H1 (cell line): Measurements from ENCODE around the gene FRMD3. TPM values are rescaled to one million over a fixed set of nuclear protein-coding genes. Genes with fewer than 3 reads are reported as not detected.

ENCODE experiments used
- CTCF ChIA-PET: fragments of 300-600 bp; sonication (Branson Sonifier 250); formaldehyde crosslinking; loops from one replicate; lab custom pipeline; 2021; ENCODE audit not compliant: partially characterized antibody; lab: Charles Lee
- POLR2A ChIA-PET: fragments of 300-600 bp; sonication (Branson Sonifier 250); formaldehyde crosslinking; loops from one replicate; lab custom pipeline; 2021; ENCODE audit warnings: inconsistent platforms; ENCODE audit not compliant: partially characterized antibody; lab: Charles Lee
- DNase-seq, 2 experiments: peaks; one replicate each; pipeline versions ENCODE4 v3.0.0 to v3.0.0-alpha.2; 2010 to 2022; ENCODE audit warnings: low spot score in 2 of 2, low read depth in 1 of 2, mixed read lengths in 1 of 2
- FAIRE-seq: peaks from 2 replicates; lab custom pipeline; 2011; peaks lifted over from hg19 to GRCh38; lab: Jason Lieb, UNC
- H2AFZ ChIP-seq: 2 replicates; pipeline ENCODE4 v1.8.1; 2012; ENCODE audit warnings: low read length, inconsistent platforms
- H2AK5ac ChIP-seq: 2 replicates; pipeline ENCODE4 v1.6.1; 2013; ENCODE audit warnings: low read depth, low read length
- H2BK120ac ChIP-seq: replicated peaks from 2 replicates; pipeline ENCODE3; 2013; ENCODE audit warnings: low read depth, low read length, inconsistent platforms
- H2BK12ac ChIP-seq: 2 replicates; pipeline ENCODE4 v1.6.1; 2013; ENCODE audit warnings: low read depth, low read length
- H2BK15ac ChIP-seq: 2 replicates; pipeline ENCODE4 v1.6.1; 2013; ENCODE audit warnings: low read length
- H2BK20ac ChIP-seq: 2 replicates; pipeline ENCODE4 v1.6.1; 2013; ENCODE audit warnings: low read length
- H2BK5ac ChIP-seq: 2 replicates; pipeline ENCODE4 v1.6.1; 2013; ENCODE audit warnings: low read depth, low read length
- H3K14ac ChIP-seq: 2 replicates; pipeline ENCODE4 v1.6.1; 2013; ENCODE audit warnings: inconsistent platforms; ENCODE audit not compliant: insufficient read length
- H3K18ac ChIP-seq: 2 replicates; pipeline ENCODE4 v1.6.1; 2013; ENCODE audit warnings: low read length; ENCODE audit errors: extremely low read depth
- H3K23ac ChIP-seq: 2 replicates; pipeline ENCODE4 v1.6.1; 2013; ENCODE audit warnings: inconsistent platforms; ENCODE audit not compliant: insufficient read length
- H3K23me2 ChIP-seq: 2 replicates; pipeline ENCODE4 v1.6.1; 2013; ENCODE audit warnings: low read depth, low read length
- H3K27ac ChIP-seq: 2 replicates; pipeline ENCODE4 v1.6.1; 2011; ENCODE audit warnings: low read depth, low read length, inconsistent platforms
- H3K27me3 ChIP-seq, 4 experiments: replicated peaks in 1 of 4; 1 replicate in 1 of 4; 2 replicates in 3 of 4; pipeline versions ENCODE4 v1.6.1 to v1.8.1; 2011 to 2013; ENCODE audit warnings: low read length in 3 of 4, mild to moderate bottlenecking in 3 of 4, inconsistent platforms in 2 of 4, mixed read lengths in 2 of 4, moderate library complexity in 1 of 4; ENCODE audit not compliant: control insufficient read depth in 3 of 4, insufficient read depth in 3 of 4; ENCODE audit errors: extremely low read depth in 1 of 4
- H3K36me3 ChIP-seq, 4 experiments: 2 replicates each; pipeline versions ENCODE4 v1.6.1 to v1.8.1; 2011 to 2013; ENCODE audit warnings: mild to moderate bottlenecking in 4 of 4, low read length in 3 of 4, moderate library complexity in 2 of 4, control low read depth in 1 of 4, inconsistent platforms in 1 of 4; ENCODE audit not compliant: insufficient read depth in 4 of 4, control insufficient read depth in 2 of 4
- H3K4ac ChIP-seq: replicated peaks from 2 replicates; pipeline ENCODE3; 2013; ENCODE audit warnings: low read length, low read depth, mixed read lengths, inconsistent platforms; ENCODE audit not compliant: insufficient read length
- H3K4me1 ChIP-seq, 4 experiments: replicated peaks in 1 of 4; 1 replicate in 1 of 4; 2 replicates in 3 of 4; pipeline versions ENCODE4 v1.6.1 to v1.8.1; 2011 to 2013; ENCODE audit warnings: low read length in 3 of 4, inconsistent platforms in 2 of 4, mixed read lengths in 1 of 4; ENCODE audit not compliant: insufficient read depth in 4 of 4, control insufficient read depth in 3 of 4
- H3K4me2 ChIP-seq, 2 experiments: 2 replicates each; pipeline versions ENCODE4 v1.6.1 to v1.8.1; 2011 to 2013; ENCODE audit warnings: low read depth in 2 of 2, low read length in 2 of 2, control low read depth in 1 of 2, inconsistent platforms in 1 of 2, mild to moderate bottlenecking in 1 of 2; ENCODE audit not compliant: insufficient read depth in 1 of 2
- H3K4me3 ChIP-seq, 4 experiments: fragments of 200-600, 300-600 bp in 1 of 4; sonication (generic), shearing (Covaris generic), sonication (Bioruptor Twin) in 1 of 4; 2 replicates each; pipeline versions ENCODE4 v1.5.1 to v1.8.1; 2011 to 2016; ENCODE audit warnings: low read length in 4 of 4, low read depth in 3 of 4, control low read depth in 2 of 4, inconsistent platforms in 2 of 4, mild to moderate bottlenecking in 2 of 4, mixed read lengths in 1 of 4, moderate library complexity in 1 of 4; ENCODE audit not compliant: insufficient read depth in 2 of 4; ENCODE audit errors: extremely low read depth in 1 of 4
- H3K56ac ChIP-seq: replicated peaks from 2 replicates; pipeline ENCODE3; 2013; ENCODE audit warnings: low read depth, mild to moderate bottlenecking, mixed read lengths, low read length, inconsistent platforms; ENCODE audit not compliant: insufficient read length
- H3K79me1 ChIP-seq: 2 replicates; pipeline ENCODE4 v1.6.1; 2013; ENCODE audit warnings: low read depth, low read length, control low read depth
- H3K79me2 ChIP-seq, 2 experiments: 2 replicates each; pipeline versions ENCODE4 v1.6.1 to v1.8.1; 2012 to 2013; ENCODE audit warnings: low read length in 2 of 2, mild to moderate bottlenecking in 2 of 2, inconsistent platforms in 1 of 2; ENCODE audit not compliant: insufficient read depth in 2 of 2, control insufficient read depth in 1 of 2
- H3K9ac ChIP-seq, 4 experiments: replicated peaks in 1 of 4; 1 replicate in 1 of 4; 2 replicates in 3 of 4; pipeline versions ENCODE4 v1.6.1 to v1.8.1; 2011 to 2013; ENCODE audit warnings: low read depth in 3 of 4, low read length in 3 of 4, control low read depth in 2 of 4, mild to moderate bottlenecking in 2 of 4, moderate library complexity in 2 of 4, inconsistent platforms in 1 of 4; ENCODE audit errors: extremely low read depth in 1 of 4
- H3K9me3 ChIP-seq, 2 experiments: 2 replicates each; pipeline versions ENCODE4 v1.6.1 to v1.8.1; 2012 to 2013; ENCODE audit warnings: mild to moderate bottlenecking in 2 of 2, moderate library complexity in 2 of 2, control low read depth in 1 of 2, inconsistent platforms in 1 of 2, low read depth in 1 of 2, low read length in 1 of 2, mixed read lengths in 1 of 2; ENCODE audit not compliant: insufficient read depth in 2 of 2
- H4K20me1 ChIP-seq, 2 experiments: replicated peaks in 1 of 2; 2 replicates each; pipeline versions ENCODE3 to v1.8.1; 2011 to 2013; ENCODE audit warnings: inconsistent platforms in 2 of 2, low read length in 2 of 2, mild to moderate bottlenecking in 1 of 2; ENCODE audit not compliant: insufficient read depth in 2 of 2, control insufficient read depth in 1 of 2
- H4K5ac ChIP-seq: 2 replicates; pipeline ENCODE4 v1.6.1; 2013; ENCODE audit warnings: low read length, low read depth, mixed read lengths, inconsistent platforms; ENCODE audit not compliant: insufficient read length
- H4K8ac ChIP-seq: 2 replicates; pipeline ENCODE4 v1.8.0; 2013; ENCODE audit warnings: mild to moderate bottlenecking, moderate library complexity, low read length, inconsistent platforms; ENCODE audit not compliant: insufficient read depth; ENCODE audit errors: extremely low read depth
- H4K91ac ChIP-seq: replicated peaks from 2 replicates; pipeline ENCODE3; 2013; ENCODE audit warnings: low read length, mixed read lengths, inconsistent platforms; ENCODE audit not compliant: insufficient read length
- CHD1 ChIP-seq: IDR thresholded peaks from 2 replicates; pipeline ENCODE4 v1.6.1; 2012; ENCODE audit warnings: low read depth, low read length, improper control_type of control experiment
- HDAC2 ChIP-seq, 2 experiments: fragments of 300-600 bp in 1 of 2; sonication (generic) in 1 of 2; IDR thresholded peaks; 2 replicates each; pipeline ENCODE4 v1.6.1; 2011 to 2012; ENCODE audit warnings: low read depth in 2 of 2, low read length in 2 of 2, mild to moderate bottlenecking in 2 of 2, moderate library complexity in 2 of 2, borderline replicate concordance in 1 of 2, inconsistent platforms in 1 of 2
- KDM5A ChIP-seq: fragments of 200-600 bp; IDR thresholded peaks from 2 replicates; pipeline ENCODE4 v1.7.1; 2012; ENCODE audit warnings: mild to moderate bottlenecking, low read length, inconsistent platforms, mixed read lengths
- RAD21 ChIP-seq, 2 experiments: IDR thresholded peaks in 1 of 2; conservative IDR thresholded peaks in 1 of 2; 2 replicates each; pipeline ENCODE4 v1.6.1; 2011; ENCODE audit warnings: low read depth in 2 of 2, low read length in 2 of 2, improper control_type of control experiment in 1 of 2, inconsistent platforms in 1 of 2, mild to moderate bottlenecking in 1 of 2, moderate library complexity in 1 of 2
- SRF ChIP-seq: IDR thresholded peaks from 2 replicates; pipeline ENCODE4 v1.6.1; 2011; ENCODE audit warnings: mild to moderate bottlenecking, low read depth, low read length, moderate library complexity
- TCF12 ChIP-seq: IDR thresholded peaks from 2 replicates; pipeline ENCODE4 v1.6.1; 2011; ENCODE audit warnings: low read depth, mild to moderate bottlenecking, low read length
- WGBS, 2 experiments: shearing (Covaris generic) in 1 of 2; methylation state at CpG; one replicate each; pipeline versions ENCODE4 v1.1.6 to v1.1.7; 2013 to 2015; ENCODE audit warnings: low lambda C conversion rate in 2 of 2, mixed read lengths in 2 of 2, inconsistent platforms in 1 of 2, low coverage in 1 of 2, missing lambda C conversion rate in 1 of 2; ENCODE audit not compliant: insufficient replicate concordance in 2 of 2, insufficient coverage in 1 of 2, insufficient read length in 1 of 2; ENCODE audit errors: extremely low coverage in 1 of 2, missing lambda C conversion rate in 1 of 2; 5-methylcytosine and 5-hydroxymethylcytosine counted together
- polyA plus RNA-seq, 7 experiments: library from polyadenylated mRNA; depleted of rRNA in 3 of 7; stranded (reverse) in 5 of 7; unstranded in 2 of 7; fragments of >200 nt in 5 of 7; fragments of 200-250 nt in 2 of 7; gene quantifications; 1 replicate in 5 of 7; 2 replicates in 1 of 7; 4 replicates in 1 of 7; pipeline versions ENCODE4 v1.2.1 to v1.2.3, GENCODE V29; 2011 to 2013; ENCODE audit warnings: missing spikeins in 2 of 7, mixed read lengths in 2 of 7
- total RNA-seq: library from RNA; stranded (reverse); fragmentation: NEBNext Ultra II Directional; extraction: Animal tissue kit (Norgen Biotek cat#: 25700); gene quantifications from 2 replicates; pipeline ENCODE4 v1.2.1, GENCODE V29; 2021

Gene FRMD3
- total and polyA plus RNA-seq, 2 of the 8 experiments (the other 6 are each of a cell fraction or from before 2014, with no cell fraction given): 0.15 to 1.4 TPM

- no peak overlapping the region for H2AFZ ChIP-seq
- no peaks in the 10 kb centered on the region for H3K27me3 ChIP-seq
- no peak overlapping the region for H2BK120ac ChIP-seq
- FAIRE-seq: no peak
- H3K9ac ChIP-seq: no peak overlapping the region
- H3K4ac ChIP-seq: no peak overlapping the region
- H3K79me2 ChIP-seq: no peaks in the 10 kb centered on the region
- H3K18ac ChIP-seq: no peak overlapping the region
- no peak overlapping the region for H3K4me2 ChIP-seq
- no peaks in the 10 kb centered on the region for H3K4me1 ChIP-seq
- H4K5ac ChIP-seq: no peak overlapping the region
- H3K9me3 ChIP-seq: no peaks in the 10 kb centered on the region
- H3K23me2 ChIP-seq: no peaks in the 10 kb centered on the region
- CTCF ChIA-PET: interaction anchor here (0.9 to 3.4 kb wide), 5 partner anchors 14 to 340 kb away, joined by 3 to 21 read pairs (median 5); no protein-coding TSS in a partner anchor
- H4K91ac ChIP-seq: no peak overlapping the region
- no peak overlapping the region for H3K4me3 ChIP-seq
- no peak overlapping the region for H3K27ac ChIP-seq
- no peak overlapping the region for H2BK20ac ChIP-seq
- H4K20me1 ChIP-seq: no peaks in the 10 kb centered on the region
- H3K56ac ChIP-seq: no peak overlapping the region
- no peak overlapping the region for H3K23ac ChIP-seq
- H2BK5ac ChIP-seq: no peak overlapping the region
- no peaks in the 10 kb centered on the region; a peak in 1 of 8 replicates for H3K36me3 ChIP-seq
- POLR2A ChIA-PET: no interaction called here
- no peak for DNase-seq
- WGBS, 2 experiments: 91% methylated on average over 7 of the region's 7 CpGs; no CpG with 5 or more reads in 1 of the 2 experiments
- no peak overlapping the region for H4K8ac ChIP-seq
- no peak overlapping the region for H2BK12ac ChIP-seq
- H3K79me1 ChIP-seq: no peaks in the 10 kb centered on the region
- no peak overlapping the region for H2BK15ac ChIP-seq
- H2AK5ac ChIP-seq: no peak overlapping the region
- H3K14ac ChIP-seq: no peak overlapping the region
- TF ChIP-seq KDM5A (no peak), CHD1 (no peak), SRF (no peak), TCF12 (no peak), RAD21 (IDR thresholded peaks at IDR 0.05 in 1 of 2, conservative IDR thresholded peaks at IDR 0.05 in 1 of 2; ENCODE audit: low read depth in 2 of 2, low read length in 2 of 2) (no peak), HDAC2 (IDR thresholded peaks at IDR 0.05; ENCODE audit: borderline replicate concordance in 1 of 2, low read depth in 2 of 2, low read length in 2 of 2) (no peak)
Measured at GRCh38 chr9:83560169-83560826, 22.1 kb upstream of the FRMD3 start.
